RKO (cell line): ENCODE data around the gene FBXO44.
A peak's percentile ranks its signal among the peaks of the same experiment; 100 is the strongest.

ENCODE experiments used
- DNase-seq: peaks from one replicate; pipeline ENCODE4 v3.0.0-alpha.2; 2016; ENCODE audit warnings: low spot score

Gene FBXO44

DNA sequence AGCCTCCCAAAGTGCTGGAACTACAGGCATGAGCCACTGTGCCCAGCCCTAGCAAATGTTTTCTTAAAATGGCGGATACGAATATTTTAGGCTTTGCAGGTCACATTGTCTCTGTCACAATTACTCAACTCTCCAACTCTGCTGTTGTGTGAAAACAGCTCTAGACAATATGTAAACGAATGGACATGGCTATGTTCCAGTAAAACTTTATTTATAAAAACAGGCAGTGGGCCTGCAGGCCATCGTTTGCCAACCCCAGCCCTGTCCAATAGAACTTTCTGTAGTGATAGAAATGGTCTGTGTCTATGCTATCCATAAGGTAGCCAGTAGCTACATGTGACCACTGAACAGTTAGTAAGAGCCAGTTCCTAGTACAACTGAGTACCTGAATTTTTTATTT lies 5.1 kb downstream of the FBXO44 start:
- no peak for DNase-seq

DNA sequence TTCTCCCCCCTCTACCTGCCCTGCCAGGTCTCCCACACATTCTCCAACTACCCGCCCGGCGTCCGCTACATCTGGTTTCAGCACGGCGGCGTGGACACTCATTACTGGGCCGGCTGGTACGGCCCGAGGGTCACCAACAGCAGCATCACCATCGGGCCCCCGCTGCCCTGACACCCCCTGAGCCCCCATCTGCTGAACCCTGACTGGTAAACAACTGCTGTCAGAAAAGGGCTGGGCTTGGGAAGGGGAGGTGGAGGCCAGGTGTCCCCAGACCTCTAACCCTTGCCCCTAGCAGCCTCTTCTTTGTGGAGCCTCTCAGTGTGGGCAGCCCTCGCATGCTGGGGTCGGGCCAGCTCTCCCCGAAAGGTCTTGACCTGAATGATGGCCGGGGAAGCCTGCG lies 6.4 kb downstream of the FBXO44 start:
- no peak for DNase-seq

DNA sequence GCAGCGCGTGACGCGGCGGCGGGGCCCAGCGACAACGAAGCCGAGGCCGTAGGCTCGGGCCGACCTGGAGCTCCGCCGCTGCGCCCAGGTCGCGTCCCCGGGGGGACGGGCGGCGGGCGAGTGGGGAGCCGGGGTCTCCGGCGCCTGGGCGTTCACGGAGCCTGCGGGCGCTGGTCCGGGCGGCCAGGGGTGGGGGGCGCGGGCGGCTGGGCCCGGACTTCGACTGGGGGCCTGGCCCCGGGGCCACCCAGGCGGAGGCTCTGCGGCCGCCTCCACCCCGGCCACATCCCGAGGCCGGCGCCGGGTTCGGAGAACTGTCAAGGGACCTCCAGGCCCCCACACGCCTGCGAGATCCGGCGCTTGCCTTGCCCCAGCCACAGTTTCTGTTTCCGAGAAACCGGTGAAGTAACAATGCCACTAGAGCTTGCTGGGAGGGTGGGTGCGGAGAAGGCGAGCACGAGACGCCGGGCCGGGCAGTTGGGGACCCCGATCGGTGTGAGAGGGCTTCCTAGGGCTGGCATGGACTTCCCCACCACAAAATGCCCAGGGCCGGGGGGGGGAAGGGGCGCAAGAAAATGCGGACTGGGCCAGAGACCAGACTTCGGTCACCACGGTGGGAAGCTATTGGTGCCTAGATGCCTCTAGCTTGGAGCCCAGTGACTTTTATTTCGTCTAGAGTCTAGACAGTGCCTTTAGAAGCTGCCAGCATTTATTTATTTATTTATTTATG lies 9.8 kb downstream of the FBXO44 start:
- DNase-seq, result peak; percentile 34

DNA sequence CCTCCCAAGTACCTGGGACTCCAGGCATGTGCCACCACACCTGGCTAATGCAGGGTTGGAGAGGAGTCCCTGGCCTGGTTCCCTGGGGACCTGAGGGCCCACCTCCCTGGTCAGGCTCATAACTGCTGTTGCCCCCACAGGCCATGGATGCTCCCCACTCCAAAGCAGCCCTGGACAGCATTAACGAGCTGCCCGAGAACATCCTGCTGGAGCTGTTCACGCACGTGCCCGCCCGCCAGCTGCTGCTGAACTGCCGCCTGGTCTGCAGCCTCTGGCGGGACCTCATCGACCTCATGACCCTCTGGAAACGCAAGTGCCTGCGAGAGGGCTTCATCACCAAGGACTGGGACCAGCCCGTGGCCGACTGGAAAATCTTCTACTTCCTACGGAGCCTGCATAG lies 13.8 kb downstream of the FBXO44 start:
- DNase-seq, result no peak

DNA sequence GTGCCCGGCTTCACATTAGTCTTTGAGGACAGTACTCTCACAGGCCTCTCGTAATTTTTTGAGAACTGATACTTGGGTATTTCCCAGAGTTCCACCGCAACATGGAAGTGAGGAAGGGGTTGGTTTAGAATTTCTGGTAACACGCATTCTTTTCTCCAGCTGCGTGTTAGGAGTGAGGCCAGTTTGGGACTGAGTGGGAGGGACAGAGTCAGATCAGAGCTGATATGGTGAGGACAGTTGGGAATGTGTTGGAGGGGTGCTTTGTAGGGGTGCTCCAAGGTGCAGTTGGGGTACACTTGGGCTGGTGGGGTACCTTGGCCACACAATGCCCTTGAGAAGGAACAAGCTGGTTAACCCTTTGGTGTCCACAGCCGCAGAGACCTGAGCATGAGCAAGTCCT lies 16.1 kb downstream of the FBXO44 start:
- DNase-seq, result no peak

DNA sequence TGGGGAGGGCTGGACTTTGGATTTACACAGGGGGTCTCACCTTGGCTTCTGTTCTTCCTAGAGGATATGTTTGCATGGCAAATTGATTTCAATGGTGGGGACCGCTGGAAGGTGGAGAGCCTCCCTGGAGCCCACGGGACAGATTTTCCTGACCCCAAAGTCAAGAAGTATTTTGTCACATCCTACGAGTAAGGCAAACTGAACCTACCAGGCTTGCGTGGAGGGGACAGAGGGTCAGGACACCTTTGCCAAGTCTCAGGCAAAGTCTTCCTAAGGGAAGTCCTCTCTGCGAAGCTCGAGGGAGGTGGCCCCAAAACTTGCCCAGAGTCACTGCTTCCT lies 16.5 kb downstream of the FBXO44 start:
- DNase-seq, result no peak

DNA sequence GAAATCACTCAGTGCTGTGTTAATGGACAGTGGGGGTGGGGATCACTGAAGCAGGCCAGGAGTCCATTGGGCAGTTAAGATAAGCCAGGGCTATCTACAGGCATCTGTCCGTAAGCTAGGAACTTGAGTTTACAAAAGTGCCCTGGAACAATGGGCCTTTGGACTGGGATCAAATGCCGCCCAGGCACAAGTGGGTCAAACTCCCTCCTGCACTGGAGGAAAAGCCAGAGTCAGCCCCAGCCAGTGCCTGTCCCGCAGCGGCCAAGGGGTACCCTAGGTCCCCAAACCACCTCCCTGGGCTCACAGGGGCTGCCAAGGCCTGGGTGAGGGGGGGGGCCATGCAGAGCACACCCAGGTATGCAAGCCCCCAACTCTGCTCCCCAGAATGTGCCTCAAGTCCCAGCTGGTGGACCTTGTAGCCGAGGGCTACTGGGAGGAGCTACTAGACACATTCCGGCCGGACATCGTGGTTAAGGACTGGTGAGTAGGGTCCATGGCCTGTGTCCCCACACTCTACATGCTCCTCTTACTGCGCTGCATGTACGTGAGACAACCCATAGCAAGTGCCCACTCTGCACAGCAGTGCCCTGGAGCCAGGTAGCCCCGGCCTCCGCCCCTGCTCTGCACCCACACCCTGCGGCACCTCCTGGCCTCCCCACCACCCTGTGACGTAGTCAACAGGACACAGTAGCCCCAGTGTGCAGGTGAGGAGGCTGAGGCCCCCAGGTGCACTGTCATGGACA lies 17.0 kb downstream of the FBXO44 start:
- no peak for DNase-seq

DNA sequence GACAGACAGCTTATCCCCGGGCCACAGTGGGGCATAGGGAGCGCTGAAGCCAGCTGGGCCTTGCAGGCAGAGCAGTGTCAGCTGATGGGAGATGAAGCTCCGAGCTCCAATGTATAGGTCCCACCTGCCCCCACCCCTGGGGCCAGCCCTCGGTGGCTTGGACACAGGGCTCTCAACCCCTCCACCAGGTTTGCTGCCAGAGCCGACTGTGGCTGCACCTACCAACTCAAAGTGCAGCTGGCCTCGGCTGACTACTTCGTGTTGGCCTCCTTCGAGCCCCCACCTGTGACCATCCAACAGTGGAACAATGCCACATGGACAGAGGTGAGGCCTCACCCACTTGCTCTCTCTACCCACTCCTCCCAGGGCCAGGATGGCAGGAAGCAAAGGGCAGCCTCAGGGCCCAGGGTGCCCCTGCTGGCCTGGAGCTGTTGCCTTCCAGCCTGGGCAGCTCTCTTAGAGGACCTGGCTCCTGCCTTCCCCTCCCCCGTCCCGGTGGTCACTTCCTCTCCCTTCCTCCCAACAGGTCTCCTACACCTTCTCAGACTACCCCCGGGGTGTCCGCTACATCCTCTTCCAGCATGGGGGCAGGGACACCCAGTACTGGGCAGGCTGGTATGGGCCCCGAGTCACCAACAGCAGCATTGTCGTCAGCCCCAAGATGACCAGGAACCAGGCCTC lies 18.6 kb downstream of the FBXO44 start:
- DNase-seq, result no peak

DNA sequence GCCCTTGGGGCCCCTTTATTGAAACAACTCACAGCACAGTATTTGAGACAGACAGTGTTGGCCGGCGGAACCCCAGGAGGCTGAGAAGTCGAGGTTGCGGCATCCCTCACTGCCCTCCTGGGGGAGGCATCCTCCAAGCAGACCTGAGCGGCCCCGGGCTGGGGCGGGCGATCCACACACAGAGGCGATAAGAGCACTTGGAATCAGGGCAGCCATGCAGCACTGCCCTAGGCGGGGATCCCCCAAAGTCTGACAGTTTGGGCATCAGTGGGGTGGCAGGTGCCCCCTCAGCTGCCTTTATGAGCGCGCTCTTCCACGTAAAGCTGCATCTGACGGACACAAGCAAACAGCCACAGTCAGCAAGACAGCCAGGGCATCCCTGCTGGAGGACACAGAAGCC lies 19.8 kb downstream of the FBXO44 start:
- DNase-seq, result no peak

DNA sequence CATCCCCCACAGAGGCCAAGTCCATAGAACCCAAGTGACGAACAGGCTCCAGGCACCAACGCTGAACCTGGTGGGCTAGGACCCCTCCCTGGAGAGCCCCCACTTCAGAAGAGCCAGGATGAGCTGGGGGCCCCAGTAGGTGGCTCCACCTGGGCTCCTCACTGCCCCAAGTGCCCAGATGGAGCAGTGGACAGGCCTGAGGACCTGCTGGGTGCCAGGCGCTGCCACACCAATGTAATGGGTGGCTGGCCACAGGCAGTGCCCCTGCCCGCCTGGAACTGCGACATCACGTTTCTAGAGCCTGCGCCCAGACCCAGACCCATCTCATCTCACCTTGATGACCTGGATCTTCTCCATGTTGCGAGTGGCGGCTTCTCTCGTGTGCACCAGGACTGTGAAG lies 20.6 kb downstream of the FBXO44 start:
- no peak for DNase-seq

DNA sequence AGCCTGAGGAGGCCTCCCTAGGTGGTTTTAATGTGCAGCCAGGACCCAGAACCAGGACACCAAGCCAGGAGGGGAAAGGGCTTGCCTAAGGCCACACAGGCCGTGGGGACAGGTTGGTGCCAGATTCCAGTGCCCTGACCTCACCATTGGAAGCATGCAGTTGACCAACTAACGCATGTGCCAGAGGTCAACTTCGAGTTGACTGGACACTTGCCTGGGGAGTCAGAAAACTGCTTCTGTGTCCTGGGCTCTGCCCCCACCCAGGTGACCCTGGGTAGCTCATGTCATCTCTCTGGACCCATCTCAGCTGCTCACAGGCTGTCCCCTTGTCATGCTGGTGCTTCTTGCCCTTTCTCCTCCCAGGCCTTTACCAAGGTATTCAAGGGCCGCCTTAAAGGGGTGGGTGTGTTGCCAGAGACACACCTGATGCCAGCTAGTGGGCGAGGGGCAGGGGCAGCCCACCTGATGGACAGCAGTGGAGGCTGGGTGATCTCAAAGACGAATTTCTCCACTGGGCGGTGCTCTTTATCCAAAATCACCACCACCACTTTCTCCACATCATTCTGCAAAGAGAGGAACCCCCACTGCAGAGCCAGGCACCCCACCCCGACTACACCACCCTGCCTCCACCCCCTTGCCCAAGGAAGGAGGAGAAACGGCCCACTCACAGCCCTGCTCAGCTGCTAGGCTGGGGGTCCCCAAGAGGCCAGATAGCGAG lies 21.9 kb downstream of the FBXO44 start:
- DNase-seq, result no peak

DNA sequence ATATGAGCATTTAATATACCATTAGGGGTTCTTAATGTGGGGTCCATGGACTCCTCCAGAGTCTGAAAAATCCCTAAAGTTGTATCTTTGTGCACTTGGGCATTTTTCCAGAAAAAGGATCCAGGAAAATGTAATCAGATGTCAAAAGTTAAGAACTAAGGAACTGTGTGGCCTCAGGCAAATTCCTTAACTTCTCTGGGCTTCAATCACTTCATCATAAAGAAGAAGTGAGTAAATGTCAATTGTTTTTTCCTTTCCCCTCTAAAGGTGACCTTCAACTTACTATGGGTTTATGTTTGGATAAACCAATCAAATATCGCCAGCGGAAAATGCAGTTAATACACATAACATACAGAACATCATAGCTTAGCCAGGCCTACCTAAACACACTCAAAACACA lies 23.8 kb downstream of the FBXO44 start:
- no peak for DNase-seq

DNA sequence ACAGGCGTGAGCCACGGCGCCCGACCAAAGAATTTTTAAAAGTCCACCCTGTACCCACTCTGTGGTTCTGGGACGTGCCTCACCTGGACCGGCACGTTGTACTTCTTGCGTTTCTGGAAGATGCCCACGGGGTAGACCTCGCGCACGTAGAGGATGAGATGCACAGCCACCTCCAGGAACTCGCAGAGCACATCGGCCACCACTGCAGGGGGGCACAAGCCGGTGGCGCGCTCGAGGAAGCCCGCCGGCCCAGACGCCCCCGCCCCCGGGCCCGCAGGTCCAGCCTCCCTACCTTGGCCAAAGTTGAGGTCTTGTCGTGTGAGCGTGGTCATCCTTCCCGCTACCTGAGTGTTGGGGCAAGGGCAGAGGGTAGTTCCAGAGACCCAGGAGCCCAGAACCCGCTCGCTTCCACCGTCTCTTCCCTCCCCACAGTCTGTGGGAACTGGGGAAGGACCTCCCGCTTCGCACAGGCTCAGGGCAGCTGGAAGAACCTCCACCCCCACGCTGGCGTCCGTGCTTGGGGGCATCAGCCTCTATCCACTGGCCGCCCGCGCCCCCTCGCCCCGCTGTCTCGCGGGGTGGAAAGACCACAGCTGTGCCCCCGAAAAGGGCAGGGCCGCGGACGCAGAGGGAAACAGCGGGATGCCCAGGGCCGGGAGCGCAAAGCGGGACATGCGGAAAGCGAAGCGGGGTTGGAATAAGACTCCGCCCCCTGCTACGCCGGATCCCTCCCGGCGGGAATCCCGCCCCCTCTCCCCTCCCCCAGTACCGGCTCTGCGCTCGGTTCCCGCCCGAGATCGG lies 25.8 kb downstream of the FBXO44 start:
- no peak for DNase-seq

DNA sequence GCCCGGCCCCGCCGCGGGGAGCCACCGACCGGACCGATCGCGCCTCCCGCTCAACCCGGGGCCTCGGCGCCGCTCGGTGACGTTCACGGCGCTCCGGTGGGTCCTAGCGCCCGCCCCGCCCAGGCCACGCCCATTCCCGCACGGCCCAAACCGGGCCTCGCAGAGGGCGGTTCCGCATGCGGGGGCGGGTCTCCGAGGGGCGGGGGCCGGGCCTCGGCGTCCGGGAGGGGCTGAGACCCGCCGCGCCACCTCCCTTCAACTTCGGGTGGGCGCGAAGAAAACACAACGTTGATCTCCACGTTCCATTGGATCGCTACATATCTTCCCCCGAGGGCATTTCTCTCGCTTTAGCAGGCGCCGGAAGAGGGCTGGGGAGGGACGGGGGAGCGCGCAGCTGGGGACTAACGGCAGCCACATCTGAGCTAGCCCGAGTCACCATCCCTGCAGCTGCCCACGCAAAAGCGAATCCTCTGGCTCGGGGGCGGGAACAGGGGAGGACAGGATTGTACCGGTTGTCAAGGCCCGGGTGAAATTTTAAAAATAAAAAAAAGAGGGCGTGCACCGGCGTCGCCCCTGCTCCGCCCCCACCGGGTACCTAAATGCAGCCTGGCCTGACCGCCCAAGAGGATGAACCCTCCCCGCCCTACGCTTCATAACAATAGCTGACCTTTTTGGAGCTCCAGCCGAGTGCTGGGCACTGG lies 26.5 kb downstream of the FBXO44 start, which contains the start of gene MAD2L2:
Gene MAD2L2 (minus strand): TSS at position 78 of the 701 bp plus-strand sequence. CDS start 547 bp downstream, outside the sequence.
- peak; percentile 92 for DNase-seq

DNA sequence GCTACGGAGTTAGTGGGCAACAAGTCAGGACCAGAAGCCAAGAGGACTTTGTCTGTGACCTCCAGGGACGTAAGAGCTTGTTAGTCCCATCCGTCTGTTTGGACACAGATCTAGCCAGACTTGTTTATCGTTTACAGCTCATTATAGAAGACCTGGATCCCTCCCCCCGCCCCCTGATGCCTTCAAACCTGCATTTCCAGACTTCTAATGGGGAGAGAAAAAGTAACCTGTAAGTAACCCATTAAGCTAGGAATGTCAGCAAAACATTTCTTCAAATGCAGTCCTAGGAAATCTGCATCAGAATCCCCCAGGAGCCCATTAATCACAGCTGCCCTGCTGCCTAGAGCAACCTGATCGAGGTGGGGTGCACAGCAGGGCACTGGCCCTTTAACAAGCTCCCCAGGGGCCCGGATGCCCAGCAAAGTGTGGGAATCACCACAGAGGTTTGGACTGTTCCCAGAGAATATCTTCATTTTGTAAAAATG lies 27.7 kb downstream of the FBXO44 start:
- no peak for DNase-seq

DNA sequence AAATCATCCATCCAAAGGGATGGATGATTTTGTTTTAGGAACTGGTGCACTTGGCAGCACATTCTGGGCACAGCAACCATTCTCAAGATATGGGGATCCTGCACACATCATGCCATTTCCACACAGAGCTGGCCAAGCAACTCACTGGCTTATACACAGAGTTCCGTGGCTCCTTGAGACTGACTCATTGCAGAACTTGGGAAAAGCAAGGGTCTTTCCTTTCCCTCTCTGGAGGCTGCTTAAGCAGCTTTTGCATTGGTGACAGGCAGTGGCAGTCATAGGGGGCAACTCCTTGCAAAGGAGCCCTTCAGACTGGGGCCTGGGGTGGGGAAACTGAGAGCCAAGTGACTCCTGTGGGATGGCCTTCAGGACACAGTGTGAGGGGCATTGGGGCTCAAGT lies 28.1 kb downstream of the FBXO44 start:
- no peak for DNase-seq

DNA sequence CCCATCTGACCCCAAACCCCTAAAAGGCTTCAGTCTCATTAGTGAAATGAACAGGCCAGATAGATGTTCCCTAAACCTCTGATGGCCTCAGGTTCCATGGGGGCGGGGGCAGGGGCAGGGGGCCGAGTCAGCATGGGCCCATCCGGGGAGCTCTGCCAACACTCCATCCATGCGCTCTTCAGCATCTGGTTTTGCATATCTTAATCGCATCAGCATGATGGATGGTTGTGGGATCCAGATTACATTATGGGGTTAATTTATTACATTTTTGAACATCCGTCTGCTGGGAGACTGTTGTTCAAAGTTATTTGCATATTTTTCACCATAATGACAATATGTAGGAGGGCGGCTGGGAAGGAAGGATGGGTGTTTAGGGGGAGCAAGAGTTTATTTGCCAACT lies 29.4 kb downstream of the FBXO44 start:
- no peak for DNase-seq

DNA sequence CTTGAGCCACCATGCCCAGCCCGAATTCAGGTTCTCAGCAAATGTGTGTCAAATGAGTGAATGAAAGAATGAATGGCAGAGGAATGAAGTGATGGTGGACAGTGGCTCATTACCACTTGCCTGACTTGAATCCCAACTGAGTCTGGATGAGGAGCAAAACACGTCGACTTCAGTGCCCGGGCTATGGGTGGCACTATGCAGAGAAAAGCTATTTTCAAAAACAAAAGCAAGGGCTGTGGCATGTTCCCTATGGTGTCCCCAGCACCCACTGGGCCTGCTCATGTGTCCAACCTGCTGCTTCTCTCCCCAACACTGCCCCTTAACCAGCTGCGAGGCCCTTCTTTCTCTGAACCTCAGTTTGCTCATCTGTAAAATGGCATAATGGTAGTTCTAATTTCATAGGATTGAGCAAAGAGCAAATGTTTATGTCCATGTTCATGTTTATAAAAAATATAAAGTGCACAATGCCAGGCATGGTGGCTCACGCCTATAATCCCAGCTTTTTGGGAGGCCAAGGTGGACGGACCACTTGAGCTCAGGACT lies 30.6 kb downstream of the FBXO44 start:
- no peak for DNase-seq

DNA sequence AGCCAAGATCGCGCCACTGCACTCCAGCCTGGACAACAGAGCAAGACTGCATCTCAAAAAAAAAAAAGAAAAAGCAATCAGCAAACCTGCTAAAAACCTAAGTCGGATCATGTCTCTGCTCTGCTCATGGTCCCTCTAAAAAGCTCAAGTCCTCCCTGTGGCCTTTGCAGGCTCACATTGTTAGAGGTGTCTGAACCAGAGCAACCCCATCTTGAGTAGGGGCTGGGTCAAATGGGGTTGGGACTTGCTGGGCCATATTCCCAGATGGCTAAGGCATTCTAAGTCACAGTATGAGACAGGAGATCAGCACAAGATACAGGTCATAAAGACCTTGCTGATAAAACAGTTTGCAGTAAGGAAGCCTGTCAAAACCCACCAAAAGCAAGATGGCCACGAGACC lies 33.8 kb downstream of the FBXO44 start:
- no peak for DNase-seq
